ENCODE measurements around the gene ADRA2C.

ADRA2C gene

DNA sequence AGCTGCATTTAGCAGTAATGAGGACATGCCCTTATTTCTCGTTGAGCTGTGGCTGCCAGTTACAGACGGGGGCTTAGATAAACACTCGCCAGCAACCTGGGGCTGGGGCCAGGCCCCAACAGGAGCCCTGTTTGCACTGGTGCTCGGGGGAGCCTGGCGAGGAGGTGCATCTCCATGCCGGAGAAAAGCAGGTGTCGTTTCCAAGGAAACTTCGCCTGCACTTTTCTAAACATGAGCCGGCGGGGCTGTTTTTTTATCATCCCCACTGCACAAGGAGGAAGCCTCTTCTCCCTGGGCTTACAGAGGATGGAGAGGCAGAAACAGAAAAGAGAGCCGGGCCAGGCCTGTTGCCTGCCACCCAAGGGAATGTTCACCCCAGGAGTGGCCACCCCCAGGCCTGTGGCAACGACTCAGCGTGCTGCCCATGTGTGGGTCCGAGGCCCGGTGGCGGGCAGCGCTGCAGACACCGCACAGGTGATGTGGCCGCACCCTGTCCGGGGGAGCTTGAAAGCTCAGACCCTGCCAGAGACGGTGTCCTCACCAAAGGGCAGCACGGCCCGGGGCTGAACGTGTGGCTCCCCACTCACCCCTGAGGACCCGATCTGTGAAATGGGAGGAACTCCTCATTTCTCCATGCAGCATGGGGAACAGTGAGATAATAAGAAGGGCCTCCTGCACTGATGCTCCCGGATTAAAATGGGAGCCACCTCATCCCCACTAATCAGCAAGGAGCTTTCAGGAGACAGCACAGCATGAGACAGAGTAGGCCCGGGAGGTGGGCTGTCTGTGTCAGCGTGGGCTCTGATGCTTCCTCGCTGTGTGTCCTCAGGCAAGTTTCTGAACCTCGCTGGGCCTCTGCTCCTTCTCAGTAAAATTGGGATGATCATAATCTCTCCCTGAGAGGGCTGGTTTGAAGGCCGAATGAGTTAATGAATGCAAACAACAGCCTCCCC, 33.8 kb upstream of the ADRA2C start:
- DNase-seq (ENCODE audit: low spot score) = peak; percentile 11

DNA sequence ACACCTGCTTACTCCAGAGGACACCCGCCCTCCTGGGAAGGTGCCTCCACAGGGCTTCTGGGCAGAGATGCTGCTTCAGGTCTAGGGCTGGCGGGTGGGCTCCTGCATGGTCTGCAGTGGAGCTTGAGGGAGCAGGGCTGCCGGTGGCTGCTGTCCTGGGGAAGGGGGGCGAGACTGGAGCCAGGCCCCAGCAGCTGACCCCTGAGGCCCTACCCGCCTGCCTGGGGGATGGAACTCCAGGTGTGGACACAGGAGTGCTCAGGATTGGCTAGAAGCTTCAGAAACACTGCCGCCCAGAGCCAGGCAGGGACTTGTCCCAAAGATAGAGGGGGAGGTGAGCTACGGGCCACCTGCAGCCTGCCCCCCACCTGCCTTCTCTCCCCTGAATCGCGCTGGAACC, 33.0 kb upstream of the ADRA2C start:
- no peak for DNase-seq (ENCODE audit: low spot score)

DNA sequence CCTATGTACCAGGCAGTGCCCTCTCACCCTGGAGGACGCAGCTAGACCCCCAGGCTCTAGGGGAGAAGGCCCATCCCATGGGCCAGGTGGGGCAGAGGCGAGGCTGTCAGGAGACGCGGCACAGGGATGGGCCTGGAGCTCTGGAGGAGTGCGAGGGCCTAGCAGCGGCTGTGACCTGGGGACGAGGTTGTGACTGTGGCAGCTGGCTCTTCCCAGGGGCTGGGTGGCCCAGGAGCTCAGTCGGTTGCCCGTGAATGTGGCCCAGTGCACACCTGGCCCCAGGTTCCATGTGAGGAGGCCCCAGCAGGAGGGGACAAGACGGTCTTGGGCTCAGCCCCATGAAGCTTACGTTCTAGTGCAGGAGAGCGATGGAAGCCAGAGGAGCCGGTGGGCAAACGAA, 31.0 kb upstream of the ADRA2C start:
- no peak for DNase-seq (ENCODE audit: low spot score)

DNA sequence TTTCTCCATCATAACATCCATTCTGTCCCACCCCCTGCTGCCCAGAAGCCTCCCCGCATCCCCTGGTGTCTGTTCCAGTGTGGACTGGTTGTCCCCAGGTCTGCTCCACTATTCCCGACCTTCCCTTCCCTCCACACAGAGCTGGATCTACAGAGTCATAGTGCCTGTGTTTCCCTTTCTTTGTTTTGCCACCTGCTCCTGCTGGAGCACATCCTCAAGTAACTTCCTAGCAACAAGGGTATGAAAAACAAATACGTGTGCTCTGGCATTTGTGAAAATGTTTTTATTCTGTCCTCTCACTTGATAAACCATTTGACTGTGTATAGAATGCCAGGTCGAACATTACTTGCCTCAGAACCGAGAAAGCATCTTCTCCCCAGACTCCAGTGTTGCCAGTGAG, 29.9 kb upstream of the ADRA2C start:
- DNase-seq (ENCODE audit: low spot score) = no peak

DNA sequence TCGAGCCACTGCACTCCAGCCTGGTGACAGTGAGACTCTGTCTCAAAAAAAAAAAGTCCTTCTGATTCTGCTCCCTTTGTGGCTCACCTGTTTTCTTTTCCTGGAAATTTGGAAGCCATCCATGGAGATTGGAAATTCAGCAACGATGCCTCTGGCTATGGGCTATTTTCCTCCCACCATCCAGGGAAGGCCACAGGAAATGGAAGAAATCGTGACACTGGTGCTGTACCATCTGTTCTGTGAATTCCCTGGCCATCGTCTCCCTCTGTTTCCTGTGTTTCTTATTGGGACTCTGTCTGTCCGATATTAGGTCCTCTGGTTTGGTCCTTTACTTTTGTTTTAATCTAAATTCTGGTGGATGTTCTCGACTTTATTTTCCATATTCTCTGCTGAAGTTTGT, 29.4 kb upstream of the ADRA2C start:
- DNase-seq (ENCODE audit: low spot score) = no peak

DNA sequence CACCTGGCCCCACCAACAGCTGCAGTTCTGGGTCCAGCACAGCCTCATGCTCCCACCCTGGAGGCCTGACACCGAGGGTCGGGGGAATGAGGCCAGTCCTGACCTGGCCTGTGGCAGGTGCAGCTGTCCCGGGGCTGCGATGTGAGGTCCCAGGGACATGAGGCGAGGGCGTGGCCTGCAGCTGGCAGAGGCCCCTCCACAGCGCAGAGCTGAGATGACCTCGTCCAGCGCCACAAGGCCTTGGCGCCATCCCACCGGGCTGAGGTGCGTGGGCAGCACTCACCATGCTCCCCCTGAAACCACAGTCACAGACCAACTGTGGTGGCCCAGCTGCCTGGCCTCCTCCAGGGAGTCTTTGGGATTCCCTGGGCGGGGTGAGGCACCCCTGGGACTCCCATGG, 26.6 kb upstream of the ADRA2C start:
- no peak for DNase-seq (ENCODE audit: low spot score)

DNA sequence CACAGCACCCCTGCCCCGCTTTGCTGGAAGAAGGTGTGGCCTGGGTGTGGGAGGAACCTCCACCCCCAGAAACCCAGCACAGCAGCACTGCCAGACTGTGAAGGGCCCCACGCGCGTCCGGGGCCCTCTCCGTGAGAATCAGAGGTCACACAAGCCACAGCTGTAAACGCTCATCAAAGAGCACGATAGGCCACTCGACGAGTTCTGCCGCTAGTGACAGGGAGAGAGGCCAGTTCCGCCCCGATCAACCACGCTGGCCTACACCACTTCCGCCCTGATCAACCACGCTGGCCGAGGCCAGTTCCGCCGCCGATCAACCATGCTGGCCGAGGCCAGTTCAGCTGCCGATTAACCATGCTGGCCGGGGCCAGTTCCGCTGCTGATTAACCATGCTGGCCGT, 25.9 kb upstream of the ADRA2C start:
- DNase-seq (ENCODE audit: low spot score) = no peak

DNA sequence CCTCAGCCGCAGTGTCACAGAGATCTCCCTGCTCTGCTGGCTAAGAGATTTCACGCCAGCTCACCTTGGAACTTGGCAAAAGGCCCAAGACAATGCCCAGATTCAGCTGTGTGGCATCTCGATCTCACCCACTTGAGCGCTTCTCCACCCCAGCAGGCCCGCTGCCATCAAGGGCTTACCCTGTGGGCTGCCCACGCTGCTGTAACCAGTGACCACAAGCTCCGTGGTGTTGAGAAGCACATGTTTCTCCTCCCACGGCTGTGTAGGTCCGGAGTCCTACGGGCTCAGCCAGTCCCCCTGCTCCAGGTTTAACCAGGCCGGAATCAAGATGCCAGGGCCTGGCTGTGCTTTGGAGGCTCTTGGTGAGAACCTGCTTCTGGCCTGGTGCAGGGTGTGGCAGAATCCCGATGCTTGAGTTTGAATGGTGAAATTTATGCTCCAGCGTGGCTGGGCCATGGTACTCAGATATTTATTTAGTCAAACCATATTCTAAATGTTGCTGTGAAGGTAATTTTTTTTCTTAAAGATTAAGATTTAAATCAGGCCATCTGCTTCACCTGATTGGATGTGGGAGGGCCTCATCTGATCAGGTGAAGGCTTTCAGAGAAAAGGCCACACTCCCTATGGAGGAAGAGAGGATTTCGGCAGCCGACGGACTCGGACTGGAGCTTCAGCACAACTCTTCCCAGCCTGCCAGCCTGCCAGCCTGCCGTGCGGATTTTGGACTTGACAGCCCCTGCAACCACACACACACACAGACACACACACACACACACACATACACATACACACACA, 24.8 kb upstream of the ADRA2C start:
- DNase-seq (ENCODE audit: low spot score) = no peak

DNA sequence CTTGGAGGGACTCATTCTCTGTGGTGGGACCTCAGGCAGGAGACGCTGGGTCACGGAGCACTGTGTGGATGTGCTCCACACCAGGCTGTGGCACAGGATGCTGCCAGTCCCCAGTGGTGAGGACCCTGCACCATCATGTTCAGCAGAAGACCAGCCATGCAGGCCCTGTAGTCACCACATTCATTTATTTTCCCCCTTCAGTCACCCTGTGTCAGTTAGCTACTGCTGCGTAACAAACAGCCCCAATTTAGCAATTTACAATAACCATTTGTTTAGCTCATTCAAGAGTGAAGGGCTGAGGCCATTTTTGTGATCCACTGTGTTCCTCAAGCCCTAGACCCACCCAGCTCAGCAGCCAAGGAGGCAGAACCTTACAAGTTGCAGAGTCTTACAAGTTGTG, 23.6 kb upstream of the ADRA2C start:
- no peak for DNase-seq (ENCODE audit: low spot score)

DNA sequence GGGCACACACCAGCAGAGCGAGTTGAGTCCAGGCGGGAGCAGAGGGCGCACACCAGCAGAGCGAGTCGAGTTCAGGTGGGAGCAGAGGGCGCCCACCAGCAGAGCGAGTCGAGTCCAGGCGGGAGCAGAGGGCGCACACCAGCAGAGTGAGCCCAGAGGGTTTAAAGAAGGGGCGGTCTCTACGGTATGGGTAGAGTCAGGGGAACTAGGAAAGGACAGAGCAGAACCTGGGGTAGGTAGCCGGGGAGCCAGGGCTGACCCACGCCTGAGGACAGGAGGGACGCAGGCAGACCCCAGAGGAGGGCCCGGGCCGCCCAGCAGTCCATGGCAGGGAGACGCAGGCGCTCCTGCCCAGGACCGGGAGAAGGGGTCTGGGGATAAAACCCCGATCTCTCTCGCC, 22.0 kb upstream of the ADRA2C start:
- DNase-seq (ENCODE audit: low spot score) = no peak

DNA sequence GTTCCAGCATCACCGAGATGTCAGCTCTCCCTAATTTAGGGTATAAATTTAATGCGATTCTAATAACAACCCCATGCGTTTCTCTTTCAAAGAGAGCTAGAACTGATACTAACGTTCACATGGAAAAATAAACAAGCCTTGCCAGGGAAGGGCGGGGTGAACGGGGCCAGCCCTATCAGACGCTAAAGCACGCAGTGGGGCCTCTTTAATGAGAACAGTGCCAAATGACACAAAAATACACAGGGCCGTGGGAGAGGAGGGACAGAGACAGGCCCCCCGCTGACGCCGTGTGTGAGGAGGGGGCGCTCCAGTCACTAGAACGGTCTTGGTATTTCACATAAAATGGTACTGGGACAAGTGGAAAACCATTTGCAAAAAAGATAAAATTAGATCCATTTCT, 21.3 kb upstream of the ADRA2C start:
- DNase-seq (ENCODE audit: low spot score) = no peak

DNA sequence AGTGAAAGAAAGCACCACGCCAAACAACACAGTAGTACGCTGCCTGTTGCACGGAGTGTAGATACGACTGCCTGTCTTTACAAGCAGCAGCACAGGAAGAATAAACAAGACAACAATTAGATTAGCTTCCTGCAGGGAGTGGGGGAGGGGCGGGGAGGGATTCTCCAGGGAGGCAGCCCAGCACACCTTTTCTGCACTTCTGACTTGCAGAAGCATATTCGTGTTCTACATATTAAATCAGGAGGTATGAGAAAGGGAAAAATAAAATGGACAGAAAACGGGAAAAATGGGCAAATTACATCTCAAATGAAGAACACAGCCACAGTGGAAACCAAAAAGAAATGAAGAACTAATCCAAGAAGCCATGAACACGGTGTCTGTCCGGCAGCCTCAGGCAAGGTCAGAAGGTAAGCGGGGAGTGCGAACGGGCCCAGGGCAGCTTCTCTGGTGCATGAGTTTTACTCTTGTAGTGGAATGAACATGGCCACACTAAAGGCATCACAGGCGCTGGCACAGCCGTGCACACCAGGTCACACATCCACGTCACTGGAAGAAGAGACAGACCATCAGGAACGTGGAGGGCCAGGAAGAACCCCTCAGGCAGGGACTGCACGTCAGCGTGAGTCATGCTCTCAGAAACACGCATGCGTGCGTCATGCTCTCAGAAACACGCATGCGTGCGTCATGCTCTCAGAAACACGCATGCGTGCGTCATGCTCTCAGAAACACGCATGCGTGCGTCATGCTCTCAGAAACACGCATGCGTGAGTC, 20.1 kb upstream of the ADRA2C start:
- peak; percentile 85 for DNase-seq (ENCODE audit: low spot score)

DNA sequence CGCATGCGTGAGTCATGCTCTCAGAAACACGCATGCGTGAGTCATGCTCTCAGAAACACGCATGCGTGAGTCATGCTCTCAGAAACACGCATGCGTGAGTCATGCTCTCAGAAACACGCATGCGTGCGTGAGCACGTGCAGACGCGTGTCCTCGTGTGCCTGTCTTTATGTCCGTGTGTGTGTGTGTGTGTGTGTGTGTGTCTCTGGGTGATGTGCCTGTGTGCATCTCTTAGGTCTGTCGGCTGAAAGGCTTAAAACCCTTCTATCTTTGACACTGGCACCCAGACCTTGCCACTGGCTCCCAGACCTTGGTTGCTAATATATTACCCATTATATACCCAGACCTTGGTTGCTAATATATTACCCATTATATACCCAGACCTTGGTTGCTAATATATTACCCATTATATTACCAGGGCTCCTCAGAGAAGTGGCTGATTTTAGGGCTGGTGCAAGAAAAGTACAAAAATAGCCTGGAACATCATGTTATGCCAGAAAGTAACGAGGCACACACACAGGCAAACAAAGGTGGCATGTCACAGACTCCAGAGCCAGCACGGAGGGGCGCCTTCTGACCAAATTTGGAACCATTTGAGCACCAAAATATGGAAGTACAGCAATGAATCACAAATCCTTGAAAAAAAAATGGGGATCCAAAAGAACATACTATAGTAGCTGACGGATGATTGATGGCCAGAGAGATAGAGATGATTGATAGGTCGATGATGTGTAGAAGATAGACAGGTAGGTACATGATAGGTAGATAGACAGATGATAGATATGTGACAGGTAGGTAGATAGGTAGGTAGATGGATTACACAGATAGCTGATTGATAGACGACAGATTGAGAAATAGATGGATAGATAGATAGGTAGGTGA, 19.2 kb upstream of the ADRA2C start:
- DNase-seq (ENCODE audit: low spot score) = peak; percentile 59

DNA sequence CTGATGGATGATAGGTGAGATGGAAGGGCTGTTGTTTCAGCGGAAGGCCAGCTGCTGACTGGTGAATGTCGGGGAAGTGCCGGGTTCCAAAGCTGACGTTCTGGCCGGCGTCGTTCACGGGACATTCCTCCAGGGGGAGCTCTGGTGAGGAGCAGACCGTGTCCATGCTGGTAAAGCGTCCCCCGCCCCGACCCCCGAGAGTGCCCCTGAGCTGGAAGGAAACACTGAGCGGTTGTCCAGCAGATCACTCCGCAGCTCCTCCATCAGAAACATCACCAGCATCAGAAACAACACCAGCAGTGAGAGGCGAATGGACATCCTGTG, 18.6 kb upstream of the ADRA2C start:
- DNase-seq (ENCODE audit: low spot score) = no peak

DNA sequence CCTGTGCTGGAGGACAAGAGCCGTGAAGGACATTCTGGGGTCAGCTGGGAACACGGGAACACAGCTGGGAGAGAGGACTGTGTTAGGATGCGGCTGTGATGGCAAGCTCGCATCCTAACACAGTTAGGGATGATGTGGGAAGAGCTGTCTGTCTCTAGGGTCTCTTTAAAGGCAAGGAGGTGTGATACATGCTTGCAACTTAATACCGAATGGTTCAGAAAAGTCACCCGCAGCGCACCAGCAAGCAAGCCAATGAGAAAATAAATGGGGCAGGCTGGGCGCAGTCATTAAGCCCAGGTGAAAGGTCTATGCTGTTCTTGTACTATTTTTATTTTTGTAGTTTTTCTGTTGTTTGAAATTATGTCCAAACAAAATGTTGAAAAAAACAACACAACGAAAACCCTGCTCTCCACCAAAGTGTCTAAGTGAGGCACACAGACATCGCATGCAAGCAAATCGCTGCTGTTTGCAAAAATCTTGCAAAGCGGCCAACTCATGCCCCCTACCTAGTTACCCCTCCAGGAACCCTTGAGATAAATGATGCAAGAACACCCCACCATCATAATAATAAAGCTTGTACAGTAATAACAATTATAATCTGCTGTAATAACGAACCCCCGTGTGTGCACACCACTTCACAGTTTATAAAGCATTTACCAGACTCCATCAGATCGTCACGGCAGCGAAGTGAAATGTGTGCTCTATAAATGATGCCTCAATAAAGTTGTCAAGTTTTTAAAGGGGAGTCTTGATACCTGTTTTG, 17.9 kb upstream of the ADRA2C start:
- DNase-seq (ENCODE audit: low spot score) = no peak

DNA sequence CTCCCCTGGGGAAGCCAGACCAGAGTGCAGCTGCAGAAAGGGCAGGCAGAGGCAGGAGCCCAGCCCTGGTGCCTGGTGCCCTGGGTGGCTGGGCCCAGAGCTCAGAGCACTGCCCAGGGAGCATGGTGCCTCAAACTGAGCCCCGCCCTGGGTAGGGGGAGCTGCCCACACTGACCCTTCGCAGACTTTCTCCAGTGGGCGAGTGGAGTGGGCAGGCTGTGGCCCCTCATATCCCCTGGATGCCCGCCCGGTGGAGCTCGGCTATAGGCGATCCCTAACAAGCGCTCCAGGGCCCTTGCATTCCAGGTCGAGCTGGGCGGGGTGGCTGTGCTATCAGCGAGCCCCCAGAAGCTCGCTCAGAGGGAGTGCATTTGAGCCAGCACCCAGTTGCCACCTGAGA, 17.1 kb upstream of the ADRA2C start:
- DNase-seq (ENCODE audit: low spot score) = no peak

DNA sequence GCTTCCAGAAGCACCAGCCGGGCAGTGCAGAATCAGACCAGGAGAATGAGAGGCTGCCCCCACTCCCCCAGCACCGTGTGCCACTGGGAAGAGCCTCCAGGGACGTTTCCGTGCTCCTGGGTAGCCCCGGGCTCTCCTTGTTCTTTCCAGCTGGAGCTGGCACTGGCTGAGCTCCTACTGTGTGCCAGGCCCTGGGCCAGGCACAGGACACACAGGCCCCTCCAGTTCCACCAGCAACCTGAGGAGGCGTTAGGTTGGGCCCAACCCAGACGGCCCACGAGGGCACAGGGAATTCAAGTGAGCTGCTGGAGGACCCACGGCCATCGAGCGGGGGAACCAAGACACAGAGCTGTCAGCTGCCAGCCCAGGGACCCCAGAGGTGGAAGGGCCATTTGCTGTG, 15.9 kb upstream of the ADRA2C start:
- DNase-seq (ENCODE audit: low spot score) = no peak

DNA sequence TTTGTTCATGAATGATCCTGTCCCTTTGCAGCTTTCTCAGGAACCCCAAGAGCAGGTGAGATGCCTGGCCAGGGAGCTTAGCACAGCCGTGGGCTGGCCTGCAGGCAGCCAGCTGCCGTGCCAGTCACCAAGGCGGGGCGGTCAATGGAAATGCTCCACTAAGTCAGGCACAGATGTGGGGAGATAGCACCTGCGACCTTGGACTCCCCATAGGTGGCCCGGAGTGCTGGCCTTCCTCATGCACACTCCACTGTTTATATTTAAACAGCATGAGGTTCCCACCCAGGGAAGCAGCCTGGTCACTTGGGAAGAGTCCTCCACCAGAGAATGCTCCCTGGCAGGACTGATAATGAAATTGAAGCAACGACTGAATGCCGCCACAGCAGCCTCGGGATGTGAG, 14.2 kb upstream of the ADRA2C start:
- DNase-seq (ENCODE audit: low spot score) = no peak

DNA sequence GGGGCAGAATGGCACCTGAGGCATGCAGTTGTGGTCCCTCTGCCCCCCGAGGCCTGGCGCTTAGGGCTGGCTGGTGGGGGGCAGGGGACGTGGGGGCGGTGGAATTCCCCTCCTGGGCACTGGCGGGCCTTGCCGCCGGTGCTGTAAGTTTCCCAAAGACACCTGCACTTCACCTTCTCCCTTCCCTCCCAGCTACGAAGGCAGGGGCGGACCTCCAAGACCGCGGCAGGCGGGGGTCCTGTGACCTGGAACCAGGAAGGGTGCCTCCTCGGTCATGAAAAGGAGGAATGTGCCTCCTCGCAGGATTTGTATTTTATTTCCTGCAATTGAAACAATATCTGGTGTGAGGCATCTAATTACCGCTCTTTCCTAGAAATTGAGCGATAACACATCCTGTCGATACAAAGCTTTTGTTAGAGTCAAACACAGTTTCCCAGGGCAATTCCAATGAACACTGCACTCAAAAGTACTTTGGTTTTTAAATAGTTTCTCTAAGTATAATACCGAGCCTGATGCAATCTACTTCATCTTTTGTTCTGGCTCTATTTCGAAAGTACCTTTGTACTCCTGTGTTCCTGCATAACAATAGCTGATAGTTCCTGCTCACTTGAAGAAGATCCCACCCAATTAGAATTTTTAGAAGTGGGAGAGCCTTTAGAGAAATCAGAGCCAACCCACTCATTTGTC, 12.3 kb upstream of the ADRA2C start:
- no peak for DNase-seq (ENCODE audit: low spot score)

Data from SK-N-DZ (cell line).